ENCODE measurements around the gene MTHFD1.

DNA sequence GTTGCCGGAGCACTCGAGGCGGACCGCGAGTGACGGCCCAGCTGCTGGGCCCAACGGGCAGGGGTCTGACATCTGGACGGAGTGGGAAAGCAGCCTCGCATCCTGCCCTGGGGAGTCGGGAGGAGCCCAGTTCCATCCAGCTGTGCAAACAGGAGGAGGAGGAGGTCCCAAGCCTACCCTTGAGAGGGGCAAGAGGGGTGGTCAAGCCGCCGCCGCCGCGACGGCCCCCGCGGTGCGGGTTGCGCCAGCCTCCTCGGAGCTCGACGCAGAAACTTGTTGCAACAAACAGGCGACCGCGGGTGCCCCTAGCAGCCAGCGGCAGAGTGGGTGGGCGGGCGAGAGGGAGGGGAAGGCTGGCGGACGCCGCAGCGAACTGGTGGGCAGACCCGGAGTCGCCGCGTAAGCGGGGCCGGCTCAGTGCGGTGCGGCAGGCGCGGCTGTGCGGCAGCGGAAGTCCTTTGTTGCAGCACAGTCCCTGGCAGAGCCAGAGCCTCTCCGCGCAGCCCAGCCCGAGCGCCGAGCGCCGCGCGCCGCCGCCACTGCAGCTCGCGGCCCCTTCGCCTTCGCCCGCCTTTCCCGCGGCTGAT is 116.2 kb downstream of the MTHFD1 start, which contains the start of gene ZBTB1:
- TF ChIP-seq, protein P1, sequence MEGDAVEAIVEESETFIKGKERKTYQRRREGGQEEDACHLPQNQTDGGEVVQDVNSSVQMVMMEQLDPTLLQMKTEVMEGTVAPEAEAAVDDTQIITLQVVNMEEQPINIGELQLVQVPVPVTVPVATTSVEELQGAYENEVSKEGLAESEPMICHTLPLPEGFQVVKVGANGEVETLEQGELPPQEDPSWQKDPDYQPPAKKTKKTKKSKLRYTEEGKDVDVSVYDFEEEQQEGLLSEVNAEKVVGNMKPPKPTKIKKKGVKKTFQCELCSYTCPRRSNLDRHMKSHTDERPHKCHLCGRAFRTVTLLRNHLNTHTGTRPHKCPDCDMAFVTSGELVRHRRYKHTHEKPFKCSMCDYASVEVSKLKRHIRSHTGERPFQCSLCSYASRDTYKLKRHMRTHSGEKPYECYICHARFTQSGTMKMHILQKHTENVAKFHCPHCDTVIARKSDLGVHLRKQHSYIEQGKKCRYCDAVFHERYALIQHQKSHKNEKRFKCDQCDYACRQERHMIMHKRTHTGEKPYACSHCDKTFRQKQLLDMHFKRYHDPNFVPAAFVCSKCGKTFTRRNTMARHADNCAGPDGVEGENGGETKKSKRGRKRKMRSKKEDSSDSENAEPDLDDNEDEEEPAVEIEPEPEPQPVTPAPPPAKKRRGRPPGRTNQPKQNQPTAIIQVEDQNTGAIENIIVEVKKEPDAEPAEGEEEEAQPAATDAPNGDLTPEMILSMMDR (IDR thresholded peaks at IDR 0.05): no peak
- peak in 3 of 4 donors; percentile 79 to 91 (median 85) for TF ChIP-seq POLR2AphosphoS5 (IDR thresholded peaks at IDR 0.05)

Data from sigmoid colon (tissue), 4 donors.